Breast epithelium (tissue), 3 donors: ENCODE measurements around the gene FUT9.

Experiments used
- POLR2AphosphoS5 ChIP-seq, 3 donors: sonication (generic); formaldehyde crosslinking; IDR thresholded peaks; one replicate each; pipeline ENCODE4 v1.6.1; 2017; ENCODE audit warnings: antibody characterized with exemption in 3 of 3
- TF ChIP-seq, protein P1 (sequence below), 3 donors: fragments of 450-650 bp; IDR thresholded peaks; one replicate each; pipeline ENCODE4 v1.5.1; 2016 to 2017; ENCODE audit warnings: antibody characterized with exemption in 3 of 3, mild to moderate bottlenecking in 3 of 3, moderate library complexity in 3 of 3

DNA sequence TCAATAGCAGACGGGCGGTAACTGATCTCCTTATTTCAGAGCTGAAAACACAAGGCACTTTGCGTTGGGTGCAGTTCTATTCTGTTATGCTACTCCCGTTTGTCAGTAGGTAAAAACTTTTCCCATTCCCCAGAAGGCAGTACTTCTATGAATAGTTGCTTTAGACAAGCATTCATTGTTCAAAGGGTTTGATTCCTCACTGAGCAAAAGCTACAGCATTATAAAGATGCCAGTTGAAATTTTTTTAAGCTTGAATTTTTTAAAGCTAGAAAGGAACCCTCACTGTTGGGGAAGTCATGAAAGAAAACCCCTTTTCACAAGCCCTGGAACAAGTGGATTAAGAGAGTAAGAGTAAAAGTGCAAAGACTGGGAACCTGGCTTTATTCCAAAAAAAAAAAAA lies 42.3 kb downstream of the FUT9 start:
- TF ChIP-seq, protein P1, sequence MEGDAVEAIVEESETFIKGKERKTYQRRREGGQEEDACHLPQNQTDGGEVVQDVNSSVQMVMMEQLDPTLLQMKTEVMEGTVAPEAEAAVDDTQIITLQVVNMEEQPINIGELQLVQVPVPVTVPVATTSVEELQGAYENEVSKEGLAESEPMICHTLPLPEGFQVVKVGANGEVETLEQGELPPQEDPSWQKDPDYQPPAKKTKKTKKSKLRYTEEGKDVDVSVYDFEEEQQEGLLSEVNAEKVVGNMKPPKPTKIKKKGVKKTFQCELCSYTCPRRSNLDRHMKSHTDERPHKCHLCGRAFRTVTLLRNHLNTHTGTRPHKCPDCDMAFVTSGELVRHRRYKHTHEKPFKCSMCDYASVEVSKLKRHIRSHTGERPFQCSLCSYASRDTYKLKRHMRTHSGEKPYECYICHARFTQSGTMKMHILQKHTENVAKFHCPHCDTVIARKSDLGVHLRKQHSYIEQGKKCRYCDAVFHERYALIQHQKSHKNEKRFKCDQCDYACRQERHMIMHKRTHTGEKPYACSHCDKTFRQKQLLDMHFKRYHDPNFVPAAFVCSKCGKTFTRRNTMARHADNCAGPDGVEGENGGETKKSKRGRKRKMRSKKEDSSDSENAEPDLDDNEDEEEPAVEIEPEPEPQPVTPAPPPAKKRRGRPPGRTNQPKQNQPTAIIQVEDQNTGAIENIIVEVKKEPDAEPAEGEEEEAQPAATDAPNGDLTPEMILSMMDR (IDR thresholded peaks at IDR 0.05) = no peak
- TF ChIP-seq POLR2AphosphoS5 (IDR thresholded peaks at IDR 0.05) = no peak
